GM19238 (cell line): ENCODE results near the gene EPS8L3.
"Not testable (repeated sequence)": the region's sequence is repeated elsewhere in the genome, so short reads cannot be mapped to it uniquely, and the experiment has no call there.

Experiments used
- DNase-seq: peaks from one replicate; pipeline ENCODE4 v3.0.0; 2011; ENCODE audit warnings: low spot score; ENCODE audit not compliant: insufficient read length

Gene EPS8L3

GRCh38 chr1:109711593-109712320 is 52.0 kb downstream of the EPS8L3 start, which contains the start of gene GSTM5:
GSTM5 (plus strand) TSS chr1:109712251; CDS start chr1:109712313, 62 bp downstream.
- DNase-seq = not testable (repeated sequence)

GRCh38 chr1:109709822-109710221 is 53.9 kb downstream of the EPS8L3 start:
- DNase-seq = not testable (repeated sequence)

- not testable (repeated sequence) for DNase-seq
Observed at GRCh38 chr1:109708949-109709348, 54.8 kb downstream of the EPS8L3 start.

- DNase-seq = no peak
Observed at GRCh38 chr1:109705411-109705810, 58.3 kb downstream of the EPS8L3 start.

- no peak for DNase-seq
Observed at GRCh38 chr1:109704173-109704572, 59.5 kb downstream of the EPS8L3 start.

GRCh38 chr1:109702940-109703339 is 60.8 kb downstream of the EPS8L3 start:
- not testable (repeated sequence) for DNase-seq
